H9 (cell line): ENCODE measurements around the gene NCK1. TPM values are rescaled to one million over a fixed set of nuclear protein-coding genes. Genes with fewer than 3 reads are reported as not detected.

Source experiments
- DNase-seq: peaks from one replicate; pipeline ENCODE4 v3.0.0-alpha.2; 2017
- H2AFZ ChIP-seq: one replicate; pipeline ENCODE4 v1.6.1; 2013; ENCODE audit warnings: mild to moderate bottlenecking, low read length, control low read depth, moderate library complexity
- H2AK5ac ChIP-seq: 2 replicates; pipeline ENCODE4 v1.6.1; 2013; ENCODE audit warnings: low read length, control low read depth, mixed read lengths; ENCODE audit not compliant: insufficient read length
- H2BK120ac ChIP-seq: one replicate; pipeline ENCODE4 v1.6.1; 2013; ENCODE audit warnings: low read depth, mild to moderate bottlenecking, low read length, control low read depth, inconsistent platforms; ENCODE audit not compliant: poor library complexity, severe bottlenecking
- H2BK12ac ChIP-seq: 2 replicates; pipeline ENCODE4 v1.6.1; 2013; ENCODE audit warnings: low read length, control low read depth, mixed read lengths, low read depth; ENCODE audit not compliant: insufficient read length
- H2BK15ac ChIP-seq: 2 replicates; pipeline ENCODE4 v1.6.1; 2013; ENCODE audit warnings: low read depth, low read length, control low read depth
- H2BK20ac ChIP-seq: one replicate; pipeline ENCODE4 v1.6.1; 2013; ENCODE audit warnings: low read depth, mild to moderate bottlenecking, low read length, control low read depth, inconsistent platforms; ENCODE audit not compliant: poor library complexity, severe bottlenecking
- H2BK5ac ChIP-seq: 2 replicates; pipeline ENCODE4 v1.6.1; 2013; ENCODE audit warnings: low read length, control low read depth, mixed read lengths; ENCODE audit not compliant: insufficient read length
- H3K14ac ChIP-seq: 2 replicates; pipeline ENCODE4 v1.6.1; 2013; ENCODE audit warnings: low read length, control low read depth; ENCODE audit not compliant: insufficient read depth
- H3K18ac ChIP-seq: 2 replicates; pipeline ENCODE4 v1.6.1; 2013; ENCODE audit warnings: low read depth, mild to moderate bottlenecking, mixed read lengths, low read length, control low read depth; ENCODE audit not compliant: insufficient read length
- H3K23ac ChIP-seq: 2 replicates; pipeline ENCODE4 v1.6.1; 2013; ENCODE audit warnings: low read length, control low read depth, mixed read lengths, low read depth; ENCODE audit not compliant: insufficient read length
- H3K23me2 ChIP-seq: 2 replicates; pipeline ENCODE4 v1.6.1; 2013; ENCODE audit warnings: low read depth, mild to moderate bottlenecking, mixed read lengths, low read length, control low read depth; ENCODE audit not compliant: insufficient read length, poor library complexity, severe bottlenecking
- H3K27ac ChIP-seq: 2 replicates; pipeline ENCODE4 v1.5.1; 2013; ENCODE audit warnings: low read length, control low read depth, mixed read lengths, low read depth; ENCODE audit not compliant: insufficient read length
- H3K27me3 ChIP-seq: 2 replicates; pipeline ENCODE4 v1.6.1; 2013; ENCODE audit warnings: low read length, control low read depth, inconsistent platforms; ENCODE audit not compliant: insufficient read depth
- H3K4ac ChIP-seq: 2 replicates; pipeline ENCODE4 v1.6.1; 2013; ENCODE audit warnings: low read depth, mild to moderate bottlenecking, control low read depth, inconsistent platforms, low read length, moderate library complexity
- H3K4me1 ChIP-seq: 2 replicates; pipeline ENCODE4 v1.6.1; 2013; ENCODE audit warnings: low read length, control low read depth, inconsistent platforms; ENCODE audit not compliant: insufficient read depth
- H3K4me2 ChIP-seq: 2 replicates; pipeline ENCODE4 v1.6.1; 2013; ENCODE audit warnings: low read length, control low read depth, mixed read lengths; ENCODE audit not compliant: insufficient read length, insufficient read depth
- H3K56ac ChIP-seq: 2 replicates; pipeline ENCODE4 v1.6.1; 2013; ENCODE audit warnings: low read depth, mild to moderate bottlenecking, mixed read lengths, low read length, control low read depth; ENCODE audit not compliant: insufficient read length
- H3K79me1 ChIP-seq: 2 replicates; pipeline ENCODE4 v1.6.1; 2013; ENCODE audit warnings: low read depth, mild to moderate bottlenecking, moderate library complexity, low read length, control low read depth, inconsistent platforms; ENCODE audit not compliant: insufficient read depth, poor library complexity, severe bottlenecking
- H3K79me2 ChIP-seq: 2 replicates; pipeline ENCODE4 v1.6.1; 2013; ENCODE audit warnings: low read length, control low read depth, inconsistent platforms; ENCODE audit not compliant: insufficient read depth
- H3K9ac ChIP-seq: 2 replicates; pipeline ENCODE4 v1.6.1; 2013; ENCODE audit warnings: low read length, control low read depth, mixed read lengths; ENCODE audit not compliant: insufficient read length; ENCODE audit errors: extremely low read depth
- H3K9me3 ChIP-seq: one replicate; pipeline ENCODE4 v1.6.1; 2013; ENCODE audit warnings: low read depth, low read length, inconsistent platforms; ENCODE audit not compliant: control insufficient read depth
- H3T11ph ChIP-seq: one replicate; pipeline ENCODE4 v1.6.1; 2013; ENCODE audit warnings: mild to moderate bottlenecking, low read length, control low read depth, inconsistent platforms
- H4K20me1 ChIP-seq: one replicate; pipeline ENCODE4 v1.6.1; 2013; ENCODE audit not compliant: control insufficient read depth, insufficient read length, insufficient read depth
- H4K5ac ChIP-seq: 2 replicates; pipeline ENCODE4 v1.6.1; 2013; ENCODE audit warnings: low read depth, mild to moderate bottlenecking, mixed read lengths, low read length, control low read depth; ENCODE audit not compliant: insufficient read length
- H4K8ac ChIP-seq: replicated peaks from 2 replicates; pipeline ENCODE4 v1.6.1; 2013; ENCODE audit warnings: low read length, control low read depth, mixed read lengths, low read depth; ENCODE audit not compliant: insufficient read length
- H4K91ac ChIP-seq: 2 replicates; pipeline ENCODE4 v1.6.1; 2013; ENCODE audit warnings: low read depth, mild to moderate bottlenecking, moderate library complexity, mixed read lengths, low read length, control low read depth; ENCODE audit not compliant: insufficient read length
- H3K27ac Mint-ChIP-seq, 3 experiments: 2 replicates in 2 of 3; 3 replicates in 1 of 3; pipeline ENCODE4 v1.8.0; 2020 to 2021; ENCODE audit warnings: mixed read lengths in 3 of 3, mild to moderate bottlenecking in 1 of 3, moderate library complexity in 1 of 3
- H3K27me3 Mint-ChIP-seq: 2 replicates; pipeline ENCODE4 v1.8.0; 2021; ENCODE audit warnings: low read depth, mild to moderate bottlenecking, moderate library complexity, mixed read lengths
- H3K36me3 Mint-ChIP-seq, 3 experiments: 2 replicates in 2 of 3; 3 replicates in 1 of 3; pipeline ENCODE4 v1.8.0; 2020 to 2021; ENCODE audit warnings: low read depth in 3 of 3, mixed read lengths in 3 of 3; ENCODE audit not compliant: insufficient read depth in 1 of 3
- H3K4me1 Mint-ChIP-seq, 2 experiments: 2 replicates each; pipeline ENCODE4 v1.8.0; 2020; ENCODE audit warnings: mixed read lengths in 2 of 2
- H3K4me3 Mint-ChIP-seq, 2 experiments: 2 replicates in 1 of 2; 3 replicates in 1 of 2; pipeline ENCODE4 v1.8.0; 2020 to 2021; ENCODE audit warnings: mild to moderate bottlenecking in 2 of 2, mixed read lengths in 2 of 2, moderate library complexity in 1 of 2
- H3K9me3 Mint-ChIP-seq, 2 experiments: 2 replicates in 1 of 2; 3 replicates in 1 of 2; pipeline ENCODE4 v1.8.0; 2020; ENCODE audit warnings: mild to moderate bottlenecking in 2 of 2, mixed read lengths in 2 of 2, moderate library complexity in 1 of 2
- WGBS: extraction: QIAGEN DNeasy Blood & Tissue Kit; methylation state at CpG from one replicate; pipeline ENCODE4 v1.1.7; 2013; ENCODE audit warnings: missing lambda C conversion rate, low lambda C conversion rate, mixed read lengths; ENCODE audit not compliant: insufficient read length; ENCODE audit errors: extremely low coverage; 5-methylcytosine and 5-hydroxymethylcytosine counted together
- total RNA-seq: library from RNA; stranded (reverse); gene quantifications from 2 replicates; pipeline ENCODE4 v1.2.1, GENCODE V29; 2021
- TF ChIP-seq, protein P1 (sequence below): fragments of 200-600 bp; sonication (generic); conservative IDR thresholded peaks from 3 replicates; pipeline ENCODE4 v1.8.0; 2021; ENCODE audit warnings: antibody characterized with exemption, mild to moderate bottlenecking

Gene NCK1
- total RNA-seq, 1 experiment from 2014 or later, result 26.4 TPM

DNA sequence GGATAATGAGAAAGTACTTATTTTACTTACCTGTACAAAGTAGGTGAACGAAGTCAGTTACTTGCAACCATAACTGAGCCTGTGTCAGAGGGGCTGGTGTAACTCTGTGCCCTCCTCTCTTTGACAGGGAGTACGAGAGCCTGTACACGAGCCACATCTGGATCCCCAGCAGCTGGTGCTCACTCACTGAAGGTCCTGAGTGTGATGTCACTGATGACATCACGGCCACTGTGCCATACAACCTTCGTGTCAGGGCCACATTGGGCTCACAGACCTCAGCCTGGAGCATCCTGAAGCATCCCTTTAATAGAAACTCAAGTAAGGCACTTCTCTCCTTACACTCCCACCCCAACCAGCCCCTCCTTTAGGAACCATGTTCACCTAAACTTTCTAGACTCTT is 120.0 kb downstream of the NCK1 start:
- no CpG with 5 or more reads among the region's 5 CpGs for WGBS

More for the DNA sequence above, 120.0 kb downstream of the NCK1 start:
- H2BK120ac ChIP-seq, result no peak overlapping the region
- Mint-ChIP-seq H3K4me3 (no peak overlapping the region), H3K27ac (no peak overlapping the region), H3K36me3 (peaks cover 4 to 8% (median 6%) of the 10 kb centered on the region in 3 experiments), H3K4me1 (0 out of 4 replicates have a peak, but pooled peaks cover 2 to 4% of the 10 kb centered on the region in 2 experiments), H3K27me3 (no peaks in the 10 kb centered on the region), H3K9me3 (peaks cover 4 to 6% of the 10 kb centered on the region in 2 experiments; a peak in 4 of 5 replicates)
- H3K79me2 ChIP-seq, result no peaks in the 10 kb centered on the region
- no peak overlapping the region for H4K8ac ChIP-seq
- H2BK15ac ChIP-seq, result no peak overlapping the region
- H3K23ac ChIP-seq, result no peak overlapping the region
- H2BK5ac ChIP-seq, result no peak overlapping the region
- no peak overlapping the region for H3K9ac ChIP-seq
- no peak overlapping the region for H2BK20ac ChIP-seq
- H3K56ac ChIP-seq, result no peak overlapping the region
- no peaks in the 10 kb centered on the region for H3K79me1 ChIP-seq
- H3T11ph ChIP-seq, result no peak overlapping the region
- H4K5ac ChIP-seq, result no peak overlapping the region
- H4K20me1 ChIP-seq, result no peaks in the 10 kb centered on the region
- no peaks in the 10 kb centered on the region; the same call in 1 of the 2 replicates for H3K4me1 ChIP-seq
- no peak overlapping the region for H3K18ac ChIP-seq
- TF ChIP-seq, protein P1, sequence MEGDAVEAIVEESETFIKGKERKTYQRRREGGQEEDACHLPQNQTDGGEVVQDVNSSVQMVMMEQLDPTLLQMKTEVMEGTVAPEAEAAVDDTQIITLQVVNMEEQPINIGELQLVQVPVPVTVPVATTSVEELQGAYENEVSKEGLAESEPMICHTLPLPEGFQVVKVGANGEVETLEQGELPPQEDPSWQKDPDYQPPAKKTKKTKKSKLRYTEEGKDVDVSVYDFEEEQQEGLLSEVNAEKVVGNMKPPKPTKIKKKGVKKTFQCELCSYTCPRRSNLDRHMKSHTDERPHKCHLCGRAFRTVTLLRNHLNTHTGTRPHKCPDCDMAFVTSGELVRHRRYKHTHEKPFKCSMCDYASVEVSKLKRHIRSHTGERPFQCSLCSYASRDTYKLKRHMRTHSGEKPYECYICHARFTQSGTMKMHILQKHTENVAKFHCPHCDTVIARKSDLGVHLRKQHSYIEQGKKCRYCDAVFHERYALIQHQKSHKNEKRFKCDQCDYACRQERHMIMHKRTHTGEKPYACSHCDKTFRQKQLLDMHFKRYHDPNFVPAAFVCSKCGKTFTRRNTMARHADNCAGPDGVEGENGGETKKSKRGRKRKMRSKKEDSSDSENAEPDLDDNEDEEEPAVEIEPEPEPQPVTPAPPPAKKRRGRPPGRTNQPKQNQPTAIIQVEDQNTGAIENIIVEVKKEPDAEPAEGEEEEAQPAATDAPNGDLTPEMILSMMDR, result no peak
- H3K27me3 ChIP-seq, result no peaks in the 10 kb centered on the region
- H3K4ac ChIP-seq, result no peak overlapping the region
- no peak overlapping the region for H3K4me2 ChIP-seq
- no peak for DNase-seq
- H3K27ac ChIP-seq, result no peak overlapping the region
- no peak overlapping the region for H2AK5ac ChIP-seq
- H2AFZ ChIP-seq, result no peak overlapping the region
- no peaks in the 10 kb centered on the region for H3K23me2 ChIP-seq
- no peak overlapping the region for H4K91ac ChIP-seq
- no peak overlapping the region for H2BK12ac ChIP-seq
- peaks cover 7% of the 10 kb centered on the region for H3K9me3 ChIP-seq
- H3K14ac ChIP-seq, result no peak overlapping the region
